NCI-H345 treated with DMSO at 0.1 percent for 48 hours (cell line): Measurements from ENCODE around the gene MRPL34.
"Not testable (repeated sequence)": the region's sequence is repeated elsewhere in the genome, so short reads cannot be mapped to it uniquely, and the experiment has no call there.

Experiments
- DNase-seq: peaks from one replicate; lab custom pipeline; 2025; ENCODE audit not compliant: unreplicated experiment; lab: John Stamatoyannopoulos, UW

MRPL34 gene

GRCh38 chr19:17305517-17306284 is at the start of gene MRPL34:
Gene MRPL34, plus strand, starts transcription at chr19:17305872. Its CDS starts 21 bp downstream, at chr19:17305893.
- peak; percentile 96 for DNase-seq

DNA sequence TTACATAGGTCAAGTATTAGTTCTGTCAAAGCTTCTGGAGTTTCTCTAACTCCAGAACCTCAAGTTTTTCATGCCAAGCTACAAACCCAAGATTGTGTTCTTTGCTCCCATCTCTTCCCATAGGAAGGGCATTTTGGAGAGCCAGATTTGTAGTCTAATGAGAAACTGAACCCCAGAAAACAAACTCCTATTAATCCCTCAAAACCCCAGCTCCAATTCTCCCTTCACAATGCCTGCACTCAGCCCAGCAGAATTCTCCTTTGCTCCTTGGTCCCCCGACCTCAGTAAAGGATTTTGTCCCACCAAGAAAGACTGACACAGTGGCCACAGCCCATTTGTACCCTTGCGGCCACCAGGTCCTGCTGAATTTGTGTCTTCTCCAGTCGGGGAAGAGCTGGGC is 49.5 kb upstream of the MRPL34 start:
- no peak for DNase-seq

DNA sequence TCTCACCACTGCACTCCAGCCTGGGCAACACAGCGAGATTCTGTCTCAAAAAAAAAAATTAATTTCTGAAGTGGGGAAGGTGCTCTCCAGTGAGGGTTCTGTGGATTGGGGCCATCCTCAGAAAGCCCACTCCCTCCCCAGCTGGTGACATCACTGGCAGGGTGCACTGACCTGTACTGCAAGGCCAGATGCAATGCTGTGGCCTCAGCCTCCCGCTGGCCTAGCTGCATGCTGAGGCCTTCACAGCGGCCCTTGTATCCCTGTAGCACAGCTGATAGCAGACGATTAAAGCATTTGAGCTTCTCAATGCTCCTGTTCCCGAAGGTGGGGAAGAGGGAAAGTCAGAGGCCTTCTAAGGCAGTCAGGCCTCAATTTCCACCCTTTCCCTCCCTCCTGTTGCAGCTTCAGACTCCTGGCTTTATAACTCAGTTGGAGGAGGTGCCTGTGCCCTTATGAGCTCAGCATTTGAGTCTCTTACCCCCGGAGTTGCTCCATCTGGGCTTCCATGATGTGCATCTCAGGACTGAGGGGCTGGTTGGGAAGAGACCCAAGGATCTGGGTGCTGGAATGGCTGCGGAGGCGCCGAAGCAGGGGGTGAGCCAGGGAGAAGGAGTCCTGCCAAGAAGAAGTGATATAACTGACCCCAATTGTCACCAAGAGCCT is 46.4 kb upstream of the MRPL34 start:
- no peak for DNase-seq

DNA sequence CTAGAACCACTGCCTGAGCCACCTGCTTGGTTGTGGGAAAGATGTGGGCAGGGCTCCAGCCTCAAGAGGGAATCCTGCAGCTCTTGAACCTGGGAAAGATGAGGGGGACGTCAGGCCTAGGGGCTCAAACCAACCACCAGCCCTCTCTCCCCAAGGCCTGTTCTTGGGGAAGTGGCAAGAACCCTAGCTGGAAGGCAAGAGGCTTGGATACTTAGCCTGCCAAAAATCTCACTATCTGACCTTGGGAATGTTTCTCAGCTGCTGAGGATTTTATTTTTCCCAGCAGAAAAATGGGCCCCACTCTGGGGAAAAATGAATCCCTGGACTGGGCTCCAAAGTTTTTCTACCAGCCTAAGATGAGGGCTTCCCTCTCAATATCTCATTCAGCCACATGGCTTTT is 45.7 kb upstream of the MRPL34 start:
- DNase-seq: no peak

GRCh38 chr19:17260842-17261325 is 44.8 kb upstream of the MRPL34 start:
- DNase-seq: peak; percentile 31

GRCh38 chr19:17262557-17262956 is 43.1 kb upstream of the MRPL34 start:
- DNase-seq: no peak

DNA sequence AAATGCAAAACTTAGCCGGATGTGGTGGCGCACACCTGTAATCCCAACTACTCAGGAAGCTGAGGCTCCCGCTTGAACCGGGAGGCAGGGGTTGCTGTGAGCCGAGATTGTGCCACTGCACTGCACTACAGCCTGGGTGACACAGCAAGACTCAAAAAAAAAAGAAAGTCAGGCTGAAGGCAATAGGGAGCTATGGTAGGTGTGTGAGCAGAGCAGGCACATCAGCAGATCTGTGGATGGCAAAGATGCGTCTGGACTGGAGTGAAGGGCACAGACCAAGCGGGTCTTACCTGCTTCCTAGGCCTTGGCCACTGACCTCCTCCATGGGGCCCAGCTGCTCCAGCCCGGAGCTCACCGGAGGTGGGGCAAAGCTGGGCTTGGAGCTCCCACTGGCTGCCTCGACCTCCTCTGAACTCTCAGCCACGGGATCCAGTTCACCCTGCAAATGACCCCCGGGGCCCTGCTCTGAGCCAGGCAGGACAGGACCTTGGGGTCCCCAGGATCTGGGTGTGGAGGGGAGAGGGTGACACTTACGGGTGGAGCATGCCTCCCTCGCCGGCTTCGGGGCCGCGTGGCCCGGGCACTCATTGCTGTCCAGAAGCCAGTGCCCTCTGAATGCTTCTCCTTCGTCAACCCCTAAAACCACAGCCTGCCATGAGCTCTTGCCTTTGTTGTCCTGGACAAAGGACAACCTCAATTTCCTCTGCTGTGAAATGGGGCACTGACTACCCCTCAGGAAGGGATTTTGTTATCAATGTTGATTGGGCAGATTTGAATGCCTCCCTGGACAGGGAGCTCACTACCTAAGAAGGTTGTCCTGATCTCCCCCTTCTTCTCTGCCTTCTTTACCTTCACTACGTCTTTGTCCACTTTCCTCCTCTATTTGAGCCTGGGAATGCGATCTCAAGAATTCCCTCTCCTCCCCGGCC is 41.7 kb upstream of the MRPL34 start:
- DNase-seq: no peak

- no peak for DNase-seq
Observed at GRCh38 chr19:17264641-17264979, 41.1 kb upstream of the MRPL34 start, which contains the start of gene USHBP1. Gene USHBP1, minus strand, starts transcription at chr19:17264745. Its CDS starts 446 bp downstream, at chr19:17264299.

DNA sequence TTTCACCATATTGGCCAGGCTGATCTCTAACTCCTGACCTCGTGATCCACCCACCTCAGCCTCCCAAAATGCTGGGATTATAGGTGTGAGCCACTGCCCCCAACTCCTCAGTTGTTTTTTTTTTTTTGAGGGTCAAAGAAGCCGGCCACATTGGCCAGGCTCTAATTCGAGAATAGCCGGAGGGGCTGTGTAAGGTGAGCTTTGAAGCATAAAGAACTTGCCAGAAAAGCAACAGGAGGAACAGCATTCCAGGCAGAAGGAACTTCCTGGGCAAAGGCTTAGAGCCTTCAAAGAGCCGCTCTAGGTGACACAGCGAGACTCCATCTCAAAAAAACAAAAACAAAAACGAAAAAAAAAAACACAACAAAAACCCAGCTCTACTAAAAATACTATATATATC is 39.6 kb upstream of the MRPL34 start:
- no peak for DNase-seq

- DNase-seq: no peak
Observed at GRCh38 chr19:17266589-17266974, 39.1 kb upstream of the MRPL34 start.

DNA sequence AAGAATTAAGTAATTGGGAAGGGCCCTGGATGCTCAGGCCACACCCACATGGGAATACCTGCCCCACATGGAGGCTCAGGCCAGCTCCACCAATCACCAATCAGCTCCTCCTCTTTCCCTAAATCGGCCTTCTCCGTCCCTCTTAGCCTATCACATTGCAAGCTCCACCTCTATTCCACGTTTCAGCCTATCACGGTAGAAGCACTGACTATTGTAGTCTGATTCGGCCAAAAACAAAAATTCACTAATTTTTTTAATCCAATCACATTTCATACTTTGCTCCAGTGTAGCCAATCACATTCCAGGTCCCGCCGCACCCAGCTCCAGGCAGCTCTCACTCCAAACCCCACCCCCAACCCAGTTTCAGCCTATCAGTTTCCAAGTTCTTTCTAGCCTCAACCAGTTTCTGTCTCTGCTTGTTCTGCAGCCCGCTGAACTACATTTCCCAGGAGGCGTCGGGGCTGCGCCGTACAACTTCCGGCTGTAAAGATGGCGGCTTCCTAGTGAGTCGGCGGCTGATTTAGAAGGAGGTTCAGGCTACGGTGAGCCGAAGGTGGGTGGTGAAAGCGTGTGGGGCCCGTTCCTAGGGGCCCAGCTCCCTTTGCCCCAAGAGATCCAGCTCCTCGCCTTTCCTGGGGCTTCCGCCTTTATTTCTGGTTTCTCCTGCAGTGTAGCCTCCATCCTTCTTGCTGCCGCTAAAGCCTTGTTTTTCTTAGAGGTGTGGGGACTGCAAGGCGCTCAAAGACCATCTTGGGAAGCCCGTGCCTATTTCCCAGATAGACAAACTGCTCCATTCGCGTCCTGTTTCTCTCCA is 38.5 kb upstream of the MRPL34 start, which contains the start of gene BABAM1:
TSS of gene BABAM1 (plus strand) at position 469 of the 814 bp plus-strand sequence. CDS start 1,364 bp downstream, outside the sequence.
- peak; percentile 85 for DNase-seq

- DNase-seq: no peak
Observed at GRCh38 chr19:17268754-17269153, 36.9 kb upstream of the MRPL34 start.

- DNase-seq: not testable (repeated sequence)
Observed at GRCh38 chr19:17274892-17275291, 30.8 kb upstream of the MRPL34 start.

- no peak for DNase-seq
Observed at GRCh38 chr19:17275441-17276175, 30.1 kb upstream of the MRPL34 start.

- no peak for DNase-seq
Observed at GRCh38 chr19:17279436-17279835, 26.2 kb upstream of the MRPL34 start.

DNA sequence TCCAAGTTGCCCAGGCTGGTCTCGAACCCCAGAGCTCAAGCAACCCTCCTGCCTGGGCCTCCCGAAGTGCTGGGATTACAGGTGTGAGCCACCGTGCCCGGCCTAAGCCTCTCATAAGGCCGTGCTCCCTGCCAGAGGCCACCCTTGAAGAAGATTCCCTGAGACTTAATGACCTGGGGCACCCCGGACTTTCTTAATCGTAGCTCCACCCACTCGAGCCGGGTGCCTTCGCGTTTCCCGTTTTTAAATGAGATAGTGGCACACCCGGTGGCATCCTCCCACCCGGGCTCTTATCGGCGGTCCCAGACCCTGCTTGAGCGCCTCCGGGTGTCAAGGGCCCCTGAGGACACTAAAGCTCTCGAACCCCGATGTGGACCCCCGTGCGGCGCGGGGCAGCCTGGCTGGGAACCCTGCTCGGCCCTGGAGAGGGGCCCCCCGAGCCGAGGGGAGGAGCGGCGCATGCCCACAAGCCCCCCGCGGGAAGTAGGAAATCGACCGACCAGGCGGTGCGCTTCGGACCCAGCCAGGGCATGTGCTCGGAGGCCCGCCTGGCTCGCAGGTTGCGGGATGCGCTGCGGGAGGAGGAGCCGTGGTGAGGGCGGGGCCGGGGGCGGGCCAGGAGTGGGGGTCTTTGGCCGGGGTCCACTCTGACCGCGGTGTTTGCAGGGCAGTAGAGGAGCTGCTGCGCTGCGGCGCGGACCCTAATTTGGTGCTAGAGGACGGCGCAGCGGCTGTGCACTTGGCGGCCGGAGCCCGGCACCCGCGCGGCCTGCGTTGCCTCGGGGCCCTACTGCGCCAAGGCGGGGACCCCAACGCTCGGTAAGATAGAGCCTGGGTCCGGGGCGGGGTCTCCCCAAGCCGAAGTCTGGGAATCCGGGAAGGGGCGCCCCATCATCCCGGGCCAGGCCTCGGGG is 24.0 kb upstream of the MRPL34 start, which contains the start of gene ANKLE1:
TSS of gene ANKLE1 (plus strand) at position 511 of the 914 bp plus-strand sequence. CDS start at position 531, 20 bp downstream.
- no peak for DNase-seq

DNA sequence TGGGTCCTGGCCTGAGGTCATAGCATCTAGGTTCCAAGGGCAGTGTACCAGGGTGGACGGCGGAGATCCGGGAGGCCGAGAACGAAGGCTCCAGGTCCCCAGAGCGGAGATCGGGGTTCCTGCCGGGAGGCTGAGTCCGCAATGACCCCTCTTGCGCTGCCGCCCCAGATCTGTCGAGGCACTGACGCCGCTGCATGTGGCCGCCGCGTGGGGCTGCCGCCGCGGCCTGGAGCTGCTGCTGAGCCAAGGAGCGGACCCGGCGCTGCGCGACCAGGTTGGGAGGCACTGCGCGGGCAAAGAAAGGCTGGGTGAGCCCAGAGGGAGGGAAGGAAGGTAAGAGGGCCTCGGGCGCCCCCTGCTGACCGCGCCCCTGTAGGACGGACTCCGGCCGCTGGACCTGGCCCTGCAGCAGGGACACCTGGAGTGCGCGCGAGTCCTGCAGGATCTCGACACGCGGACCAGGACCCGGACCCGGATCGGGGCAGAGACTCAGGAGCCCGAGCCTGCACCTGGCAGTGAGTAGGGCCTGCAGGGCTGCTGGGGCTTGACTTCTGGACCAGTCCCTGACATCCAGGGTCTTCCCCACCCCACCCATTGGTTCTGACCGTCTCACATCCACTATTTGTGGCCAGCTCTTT is 23.1 kb upstream of the MRPL34 start:
- DNase-seq: peak; percentile 18

- DNase-seq: no peak
Observed at GRCh38 chr19:17283504-17283996, 22.1 kb upstream of the MRPL34 start.
